ENCODE results near the gene IL1RAPL2. TPM values are rescaled to one million over a fixed set of nuclear protein-coding genes. Genes with fewer than 3 reads are reported as not detected.

The IL1RAPL2 gene
- total and polyA plus RNA-seq, 2 of the 4 experiments (the other 2 are of a cell fraction) = 0.03 TPM; not detected in 1

- ChIA-PET CTCF (no interaction called here), POLR2A (ENCODE audit: unreplicated experiment) (no interaction called here)
- Histone ChIP-seq H4K20me1 (ENCODE audit: insufficient read depth, low read length) (no peaks in the 10 kb centered on the region), H2BK20ac (ENCODE audit: low read depth, low read length) (no peak overlapping the region), H3K23ac (ENCODE audit: low read depth, low read length) (no peak overlapping the region), H2AFZ (replicated peaks; ENCODE audit: low read length, poor library complexity) (no peak overlapping the region), H3K4ac (ENCODE audit: low read depth, low read length) (no peak overlapping the region), H2BK15ac (ENCODE audit: low read depth, low read length) (no peak overlapping the region), H3K18ac (ENCODE audit: low read depth, low read length) (no peak overlapping the region), H3K9me3 (ENCODE audit: control insufficient read depth, insufficient read depth, low read length) (no peaks in the 10 kb centered on the region), H3K9me1 (ENCODE audit: insufficient read depth, low read length) (no peaks in the 10 kb centered on the region), H3K36me3 (ENCODE audit: control insufficient read depth, insufficient read depth, low read length) (no peaks in the 10 kb centered on the region), H4K8ac (ENCODE audit: low read depth in 2 of 2, low read length in 2 of 2) (no peak overlapping the region), H4K5ac (ENCODE audit: low read depth, low read length) (no peak overlapping the region), H3K56ac (ENCODE audit: extremely low read depth, insufficient read depth, low read length) (no peak overlapping the region), H2BK5ac (ENCODE audit: low read depth, low read length, poor library complexity, severe bottlenecking) (no peak overlapping the region), H3K4me2 (ENCODE audit: low read depth, low read length) (no peak overlapping the region), H3K14ac (replicated peaks; ENCODE audit: low read depth, low read length) (no peak overlapping the region), H4K91ac (ENCODE audit: insufficient read depth, low read depth, low read length) (no peak overlapping the region), H3K27ac (ENCODE audit: insufficient read depth, low read length) (no peak overlapping the region), H2AK9ac (replicated peaks; ENCODE audit: low read depth, low read length, poor library complexity) (no peak overlapping the region), H3K4me3 (ENCODE audit: insufficient read depth, low read depth, low read length) (no peak overlapping the region), H2AK5ac (ENCODE audit: low read depth, low read length) (no peak overlapping the region), H3K27me3 (ENCODE audit: control insufficient read depth, insufficient read depth, low read length) (no peaks in the 10 kb centered on the region), H3K79me1 (ENCODE audit: low read depth in 1 of 2, low read length in 2 of 2) (no peaks in the 10 kb centered on the region), H2BK120ac (ENCODE audit: low read depth, low read length) (no peak overlapping the region), H3K9ac (ENCODE audit: low read depth, low read length) (no peak overlapping the region), H3K4me1 (ENCODE audit: control insufficient read depth, insufficient read depth, low read length) (no peaks in the 10 kb centered on the region)
- no TSS peak for BruUV-seq (replicated peaks)
- in situ Hi-C loops (cut with MboI; ENCODE audit: low sequenced_read_pairs) = no loop called here
- intact Hi-C loops (cut with micrococcal nuclease) = no loop called here
- ATAC-seq (ENCODE audit: low read depth) = no peak
- no CpG with 5 or more reads among the region's 3 CpGs for WGBS, 2 experiments (ENCODE audit: extremely low coverage in 2 of 2, insufficient read length in 1 of 2)
- dilution Hi-C loops (cut with HindIII; ENCODE audit: low sequenced_read_pairs, unreplicated experiment) = no loop called here
- no peak for DNase-seq
- TF ChIP-seq RCOR1 (IDR thresholded peaks at IDR 0.05; ENCODE audit: insufficient replicate concordance, low read length) (no peak), POLR2A (IDR thresholded peaks at IDR 0.05; ENCODE audit: low read depth, low read length) (no peak), CHD1 (IDR thresholded peaks at IDR 0.05; ENCODE audit: low read depth, low read length) (no peak), RAD21 (IDR thresholded peaks at IDR 0.05; ENCODE audit: low read length) (no peak)
Observed at GRCh38 chrX:104681214-104681613, 115.2 kb downstream of the IL1RAPL2 start.
